Measurements from ENCODE around the gene COPG1.
A peak's percentile ranks its signal among the peaks of the same experiment; 100 is the strongest.
"Not testable (repeated sequence)": the region's sequence is repeated elsewhere in the genome, so short reads cannot be mapped to it uniquely, and the experiment has no call there.

COPG1 gene

DNA sequence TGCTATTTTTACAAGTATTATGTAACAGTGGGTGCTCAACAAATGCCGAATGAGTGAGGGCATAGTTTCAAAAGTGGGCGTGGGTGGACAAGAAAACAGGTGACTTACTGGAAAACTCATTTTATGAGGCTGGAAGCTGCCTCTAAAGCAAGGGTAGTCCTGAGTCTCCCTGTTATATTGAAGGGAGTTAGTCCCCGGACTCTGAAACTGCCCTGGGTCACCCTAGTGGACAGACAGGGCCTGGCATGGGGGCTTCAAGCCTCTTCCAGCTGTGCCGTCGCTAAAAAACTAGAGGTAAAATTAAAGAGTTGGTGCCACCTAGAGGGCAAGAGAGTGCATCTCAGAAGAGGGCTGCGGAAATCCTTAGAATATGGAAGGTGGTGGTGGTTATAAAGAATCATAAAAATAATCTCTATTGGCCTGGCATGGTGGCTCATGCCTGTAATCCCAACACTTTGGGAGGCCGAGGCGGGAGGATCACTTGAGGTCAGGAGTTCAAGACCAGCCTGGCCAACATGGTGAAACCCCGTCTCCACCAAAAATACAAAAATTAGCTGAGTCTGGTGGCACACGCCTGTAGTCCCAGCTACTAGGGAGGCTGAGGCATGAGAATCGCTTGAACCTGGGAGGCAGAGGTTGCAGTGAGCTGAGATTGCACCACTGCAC, 3.6 kb upstream of the COPG1 start:
- DNase-seq = peak; percentile 95

DNA sequence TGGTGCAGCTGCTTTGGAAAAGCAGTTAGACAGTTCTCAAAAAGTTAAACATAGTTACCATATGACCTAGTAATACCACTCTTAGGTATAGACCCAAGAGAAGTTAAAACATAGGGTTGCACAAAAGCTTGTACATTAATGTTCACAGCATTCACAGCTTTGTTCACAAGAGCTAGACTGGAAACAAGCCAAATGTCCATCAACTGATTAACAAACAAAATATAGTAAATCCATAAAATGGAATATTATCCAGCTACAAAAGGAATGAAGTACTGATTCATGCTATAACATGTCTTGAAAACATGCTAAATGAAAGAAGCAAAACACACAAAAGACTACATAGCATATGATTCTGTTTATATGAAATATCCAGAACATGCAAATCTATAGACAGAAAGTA, 2.8 kb upstream of the COPG1 start:
- DNase-seq = no peak

DNA sequence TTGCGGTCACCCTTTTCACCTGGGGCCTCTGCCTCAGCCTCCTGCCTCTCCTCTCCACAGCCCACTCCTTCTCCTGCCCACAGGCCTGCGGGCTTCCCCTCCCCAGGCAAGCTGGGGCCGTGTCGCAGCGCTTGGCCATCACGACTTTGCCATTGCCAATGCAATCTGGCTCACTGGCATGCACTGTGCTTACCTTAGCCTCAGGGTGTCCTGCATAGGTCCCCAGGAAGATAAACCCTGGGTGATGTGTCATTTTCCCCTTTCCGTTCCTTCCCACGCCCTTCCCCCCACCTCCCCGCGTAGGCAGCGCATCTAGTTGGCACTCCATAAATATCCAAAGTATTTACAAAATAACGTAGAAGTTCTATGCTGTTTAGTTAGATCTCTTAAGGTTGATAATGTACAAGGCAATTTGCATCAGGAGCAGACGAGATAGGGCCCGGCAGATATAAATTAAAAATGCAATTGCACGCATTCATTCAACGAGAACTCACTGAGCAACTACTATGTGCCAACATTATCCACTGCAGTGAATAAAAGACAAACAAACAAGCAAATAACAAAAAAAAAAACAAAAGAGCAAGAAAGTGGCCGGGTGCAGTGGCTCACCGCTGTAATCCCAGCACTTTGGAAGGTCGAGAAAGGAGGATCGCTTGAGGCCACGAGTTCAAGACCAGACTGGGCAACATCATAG, 973 bp upstream of the COPG1 start:
- DNase-seq = no peak

DNA sequence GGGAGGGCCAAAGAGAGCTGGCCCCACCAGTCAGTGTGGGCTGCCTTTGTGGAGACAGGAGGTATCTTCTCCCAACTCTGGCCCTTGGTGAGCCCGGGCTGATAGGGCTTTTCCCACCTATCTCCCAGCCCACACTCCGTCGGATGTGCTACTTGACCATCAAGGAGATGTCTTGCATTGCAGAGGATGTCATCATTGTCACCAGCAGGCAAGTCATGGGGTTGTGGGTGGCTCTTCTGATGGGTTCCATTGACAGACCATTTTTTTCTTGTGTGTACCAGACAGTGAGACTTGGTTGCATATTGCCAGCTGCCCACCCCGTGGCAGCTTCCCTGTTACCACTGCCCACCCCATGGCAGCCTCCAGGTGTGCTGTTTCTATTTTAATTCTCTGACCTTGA, 3.3 kb downstream of the COPG1 start:
- no peak for DNase-seq

DNA sequence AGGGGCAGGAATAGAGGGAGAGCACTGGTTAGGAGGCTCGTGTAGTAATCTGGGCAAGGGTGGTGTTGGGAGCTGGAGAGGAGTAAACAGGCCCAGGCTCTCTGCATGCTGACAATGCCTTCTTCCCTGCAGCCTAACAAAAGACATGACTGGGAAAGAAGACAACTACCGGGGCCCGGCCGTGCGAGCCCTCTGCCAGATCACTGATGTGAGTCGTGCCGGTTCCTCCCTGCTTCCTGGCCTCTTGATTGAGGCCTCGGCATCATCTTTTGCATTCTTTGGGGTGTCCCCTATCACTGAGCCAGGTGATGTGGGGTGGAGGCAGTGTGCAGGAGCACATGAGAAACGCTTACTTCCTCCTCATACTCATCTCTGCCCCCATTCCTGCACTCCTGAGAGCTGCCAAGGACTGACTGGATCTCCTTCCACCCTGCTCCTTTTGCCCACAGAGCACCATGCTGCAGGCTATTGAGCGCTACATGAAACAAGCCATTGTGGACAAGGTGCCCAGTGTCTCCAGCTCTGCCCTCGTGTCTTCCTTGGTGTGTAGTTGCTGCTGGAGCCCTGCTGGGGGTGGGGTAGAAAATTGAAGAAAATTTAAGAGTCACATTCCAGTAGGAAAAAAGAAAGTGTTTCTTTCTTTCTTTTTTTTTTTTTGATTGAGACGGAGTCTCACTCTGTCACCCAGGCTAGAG, 5.3 kb downstream of the COPG1 start:
- DNase-seq = no peak

DNA sequence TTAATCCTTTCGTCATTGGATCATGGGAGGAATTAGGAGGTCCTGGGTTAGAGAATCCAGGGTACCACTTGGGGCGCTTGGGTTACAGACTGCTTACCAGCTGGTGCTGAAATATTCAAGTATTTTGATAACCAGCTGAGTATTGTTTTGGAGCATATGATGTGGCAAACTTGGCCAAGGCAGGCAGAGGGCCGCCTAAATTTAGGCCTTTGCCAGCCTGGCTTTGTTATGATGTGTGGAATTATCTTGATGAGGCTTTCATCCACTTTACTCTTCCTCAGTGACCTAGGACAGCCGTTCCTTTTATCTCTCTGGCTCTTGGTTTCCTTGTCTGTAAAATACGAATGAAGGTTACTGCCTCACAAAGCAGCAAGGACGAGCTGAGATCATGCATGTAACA, 6.9 kb downstream of the COPG1 start:
- DNase-seq = no peak

DNA sequence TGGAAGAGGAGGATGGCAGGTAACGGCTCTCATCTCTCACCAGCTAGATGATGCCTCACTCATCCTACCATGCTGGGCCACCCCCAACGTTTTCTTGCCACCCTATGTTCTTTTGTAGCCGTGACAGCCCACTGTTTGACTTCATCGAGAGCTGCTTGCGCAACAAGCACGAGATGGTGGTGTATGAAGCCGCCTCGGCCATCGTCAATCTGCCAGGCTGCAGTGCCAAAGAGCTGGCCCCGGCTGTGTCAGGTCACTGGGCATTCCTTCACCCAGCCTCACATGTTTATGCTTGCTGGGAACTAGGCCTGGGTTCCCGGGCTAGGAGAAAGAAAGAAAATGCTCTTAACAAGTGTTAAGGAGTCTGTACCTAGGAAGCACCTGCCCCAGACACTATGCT, 8.2 kb downstream of the COPG1 start:
- DNase-seq = no peak

DNA sequence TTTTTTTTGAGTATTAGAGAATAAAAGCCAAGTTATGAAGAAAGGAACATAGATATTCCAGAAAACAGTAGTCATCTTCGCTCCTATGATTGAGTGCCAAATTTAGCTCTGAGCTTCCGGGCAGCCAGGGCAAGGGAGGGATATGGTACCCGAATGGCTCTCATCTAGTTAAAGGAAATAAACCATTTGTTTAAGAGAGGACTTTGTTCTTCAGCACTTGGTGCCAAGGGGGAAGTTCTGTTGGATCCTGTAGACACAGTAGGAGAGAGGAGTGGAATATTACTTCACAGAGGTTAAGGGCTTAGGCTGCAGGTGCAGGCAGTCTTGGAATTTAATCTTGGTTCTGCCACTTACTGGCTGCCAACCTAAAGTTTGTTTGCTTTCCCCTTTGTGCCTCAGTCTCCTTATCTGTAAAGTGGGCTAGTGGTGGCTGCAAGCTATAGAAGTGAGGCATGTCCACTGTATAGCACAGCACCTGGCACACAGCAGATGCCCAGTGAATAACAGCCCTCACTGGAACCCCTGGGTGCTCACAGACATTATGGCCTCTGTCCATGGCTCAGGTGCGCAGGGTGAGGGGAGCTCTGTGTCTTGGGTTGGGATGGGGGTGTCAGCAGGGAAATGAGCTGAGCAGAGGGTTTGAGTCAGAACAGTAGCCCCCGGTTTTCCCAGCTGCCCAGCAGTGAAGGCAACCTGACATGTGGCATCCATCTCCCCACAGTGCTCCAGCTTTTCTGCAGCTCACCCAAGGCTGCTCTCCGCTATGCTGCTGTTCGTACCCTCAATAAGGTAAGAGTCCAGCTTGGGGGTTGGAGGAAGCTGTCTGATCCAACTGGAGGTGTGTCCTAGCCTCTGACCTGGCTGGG, 10.4 kb downstream of the COPG1 start:
- no peak for DNase-seq

DNA sequence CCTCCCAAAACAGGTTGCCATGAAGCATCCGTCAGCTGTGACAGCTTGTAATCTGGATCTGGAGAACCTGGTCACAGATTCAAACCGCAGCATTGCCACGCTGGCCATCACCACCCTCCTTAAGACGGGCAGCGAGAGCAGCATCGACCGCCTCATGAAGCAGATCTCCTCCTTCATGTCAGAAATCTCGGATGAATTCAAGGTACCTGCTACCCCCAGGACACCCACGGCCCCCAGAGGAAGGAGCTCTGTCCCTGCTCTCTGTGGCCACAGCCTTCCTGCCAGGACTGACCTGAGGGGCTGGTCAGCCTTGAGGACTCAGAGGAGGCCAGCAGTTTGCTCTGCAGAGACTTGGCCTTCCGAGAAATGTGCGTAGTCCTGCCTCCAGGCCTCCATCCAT, 11.2 kb downstream of the COPG1 start:
- no peak for DNase-seq

DNA sequence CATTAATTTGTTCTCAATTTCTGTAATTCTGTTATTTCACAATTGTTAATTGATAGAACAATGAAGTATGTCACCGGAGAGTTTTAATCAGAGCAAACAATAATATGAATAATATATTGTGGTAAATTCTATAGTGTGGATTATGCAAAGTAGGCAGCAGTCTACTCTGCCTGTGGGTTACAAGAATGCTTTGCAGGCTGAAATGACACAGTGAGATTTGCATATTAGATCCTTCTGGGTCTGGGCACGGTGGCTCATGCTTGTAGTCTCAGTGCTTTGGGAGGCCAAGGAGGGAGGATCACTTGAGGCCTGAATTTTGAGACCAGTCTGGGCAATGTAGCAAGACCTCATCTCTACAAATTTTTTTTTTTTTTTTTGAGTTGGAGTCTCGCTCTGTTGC, 12.5 kb downstream of the COPG1 start:
- DNase-seq = no peak

DNA sequence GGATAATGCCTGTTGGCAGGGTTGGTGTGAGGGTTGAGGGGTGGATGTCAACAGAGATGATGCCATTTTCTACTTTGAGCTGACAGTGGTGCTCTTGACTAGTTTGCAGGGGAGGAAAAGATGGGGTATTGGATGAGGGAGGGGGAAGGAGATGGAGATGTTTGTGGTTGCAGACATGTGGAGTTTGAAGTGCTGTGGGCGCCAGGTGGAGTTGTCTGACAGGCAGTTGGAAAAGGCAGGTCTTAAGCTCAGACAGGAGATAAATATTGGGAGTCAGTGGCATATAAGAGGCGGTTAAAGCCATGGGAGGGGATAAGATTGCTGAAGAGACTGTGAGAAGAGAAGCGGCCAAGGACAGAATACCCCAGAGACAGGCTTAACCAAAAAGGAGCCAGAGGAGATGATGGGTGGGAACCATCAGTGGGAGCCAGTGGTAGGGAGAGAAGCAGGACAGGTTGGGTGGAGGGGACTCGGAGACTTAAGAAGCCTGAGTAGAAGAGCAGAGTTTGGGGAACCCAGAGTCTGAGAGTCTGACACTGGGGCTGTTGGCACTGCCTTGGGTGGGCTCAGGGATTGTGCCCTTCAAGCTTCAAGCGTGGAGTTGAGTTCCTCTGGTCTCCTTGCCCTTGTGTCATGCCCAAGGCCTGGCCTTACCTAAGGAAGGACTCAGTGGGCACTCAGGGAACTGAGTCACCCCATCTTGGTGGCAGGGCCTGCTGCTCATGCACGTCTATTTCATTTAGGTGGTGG, 13.9 kb downstream of the COPG1 start:
- DNase-seq = no peak

DNA sequence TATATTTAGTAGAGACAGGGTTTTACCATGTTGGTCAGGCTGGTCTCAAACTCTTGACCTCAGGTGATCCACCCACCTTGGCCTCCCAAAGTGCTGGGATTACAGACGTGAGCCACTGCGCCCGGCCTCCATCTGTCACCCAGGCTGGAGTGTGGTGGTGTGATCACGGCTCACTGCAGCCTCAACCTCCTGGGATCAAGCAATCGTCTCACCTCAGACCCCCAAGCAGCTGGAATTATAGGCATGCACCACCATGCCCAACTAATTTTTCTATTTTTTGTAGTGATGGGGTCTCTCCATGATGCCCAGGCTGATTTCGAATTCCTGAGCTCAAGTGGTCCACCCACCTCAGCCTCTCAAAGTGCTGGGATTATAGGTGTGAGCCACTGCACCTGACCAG, 15.6 kb downstream of the COPG1 start:
- not testable (repeated sequence) for DNase-seq

DNA sequence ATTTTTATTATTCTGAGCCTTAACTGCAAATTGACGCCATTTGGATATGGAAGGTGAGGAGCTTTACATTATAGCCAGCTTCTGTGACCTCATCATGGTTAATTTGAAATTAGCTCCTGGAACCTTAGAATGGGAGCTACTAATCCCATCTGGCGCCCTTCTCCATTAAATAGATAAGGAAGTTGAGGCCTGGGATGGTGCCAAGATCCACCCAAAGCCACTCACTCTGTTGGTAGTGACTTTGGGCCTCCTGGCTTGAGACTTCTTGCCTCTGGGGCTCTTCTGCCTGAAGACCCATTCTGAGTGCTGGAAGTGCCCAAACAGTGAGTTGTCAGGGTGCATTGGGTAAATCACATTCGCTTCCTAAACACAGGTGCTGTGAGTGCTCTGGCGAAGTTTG, 17.2 kb downstream of the COPG1 start:
- no peak for DNase-seq

DNA sequence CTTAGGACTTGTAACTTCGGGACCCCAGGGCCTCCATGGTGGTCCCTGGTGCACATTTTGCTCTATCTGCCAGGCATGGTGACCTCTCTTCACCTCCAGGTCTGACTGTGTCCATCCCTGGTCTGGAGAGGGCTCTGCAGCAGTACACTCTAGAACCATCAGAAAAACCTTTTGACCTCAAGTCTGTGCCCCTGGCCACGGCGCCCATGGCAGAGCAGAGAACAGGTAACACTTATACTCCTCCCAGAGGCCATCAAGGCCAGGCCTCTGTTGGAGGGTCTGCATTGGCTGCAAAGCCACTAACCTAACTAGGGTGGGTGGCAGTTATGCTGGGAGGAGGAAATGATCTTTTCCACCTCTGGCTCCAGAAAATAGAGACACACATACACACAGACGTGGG, 19.0 kb downstream of the COPG1 start:
- no peak for DNase-seq

DNA sequence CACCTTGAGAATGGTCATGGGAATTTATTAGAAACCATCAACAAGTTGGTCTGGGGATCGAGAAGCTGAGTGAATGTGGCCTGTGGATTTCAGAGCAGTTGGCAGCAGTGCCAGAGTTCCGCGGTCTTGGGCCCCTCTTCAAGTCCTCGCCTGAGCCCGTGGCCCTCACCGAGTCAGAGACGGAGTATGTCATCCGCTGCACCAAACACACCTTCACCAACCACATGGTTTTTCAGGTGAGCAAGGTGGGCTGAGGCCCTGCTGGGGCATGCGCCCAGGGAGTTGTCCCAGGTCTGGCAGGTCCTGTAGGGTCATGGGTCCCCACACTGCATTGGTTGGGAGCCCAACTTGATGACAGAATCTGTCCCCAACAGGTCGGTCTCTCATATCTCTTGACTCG, 22.3 kb downstream of the COPG1 start:
- no peak for DNase-seq

DNA sequence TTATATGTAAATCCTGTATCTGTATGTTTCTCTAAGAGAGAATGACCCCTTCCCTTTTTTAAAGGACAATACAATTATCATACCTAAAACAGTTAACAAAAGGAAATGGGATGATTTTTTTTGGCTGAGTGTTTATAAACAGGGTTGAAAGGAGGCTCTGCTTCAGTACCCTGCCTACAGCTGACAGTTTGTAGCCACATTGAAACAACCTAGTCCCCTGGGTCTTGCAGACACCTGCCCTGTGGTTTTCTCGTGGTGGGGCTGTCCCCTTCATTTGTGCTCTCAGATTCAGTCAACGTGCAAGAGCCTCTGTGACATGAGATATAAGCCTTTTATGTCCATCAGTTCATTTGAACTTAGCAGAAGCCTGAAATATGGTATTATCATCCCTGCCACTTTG, 27.0 kb downstream of the COPG1 start:
- DNase-seq = no peak

DNA sequence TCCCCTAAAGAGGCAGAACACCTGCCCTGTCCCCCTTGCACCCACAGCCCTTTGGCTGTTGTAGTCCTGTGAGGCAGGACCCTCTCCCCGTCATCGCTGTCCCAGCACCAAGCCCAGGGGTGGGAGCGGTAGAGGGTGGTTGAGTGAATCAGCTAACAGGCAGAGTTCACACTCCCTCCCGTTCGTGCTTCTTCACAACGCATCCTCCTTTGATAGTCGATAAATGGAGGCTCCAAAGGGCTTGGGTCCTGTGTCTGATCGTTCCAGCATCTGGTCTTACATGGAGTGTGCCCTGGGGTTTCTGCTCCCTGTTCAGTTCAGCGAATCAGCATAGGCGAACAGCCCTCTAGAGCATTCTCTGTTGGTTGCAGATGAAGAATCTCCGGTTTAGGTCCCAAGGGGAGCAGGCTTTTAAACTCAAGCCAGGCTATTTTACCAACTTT, 28.4 kb downstream of the COPG1 start:
- DNase-seq = peak; percentile 23

DNA sequence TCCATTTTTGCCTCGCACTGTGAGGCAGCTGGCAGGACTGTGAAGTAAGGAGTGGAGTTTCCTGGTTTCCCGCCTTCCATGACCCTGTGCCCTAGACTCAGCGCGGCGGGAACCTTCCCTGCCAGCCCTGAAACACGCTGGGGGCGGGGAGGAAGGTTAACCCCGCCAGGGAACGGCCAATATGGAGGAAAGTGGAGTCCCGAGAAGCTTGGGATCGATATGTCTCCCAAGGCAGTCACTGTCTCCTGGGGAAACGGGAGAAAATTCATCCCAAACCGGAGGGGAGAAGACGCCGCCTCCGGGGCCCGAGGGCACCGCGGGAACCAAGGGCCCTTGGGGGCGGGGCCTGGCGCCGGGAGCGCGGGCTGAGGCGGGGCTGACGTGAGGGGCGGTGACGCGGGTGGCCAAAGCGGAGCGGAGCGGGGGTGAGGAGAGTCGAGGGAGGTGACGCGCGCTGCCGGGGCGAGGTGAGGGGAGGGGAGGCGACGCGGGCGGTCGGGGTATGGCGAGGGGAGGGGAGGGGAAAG, 29.1 kb downstream of the COPG1 start, which contains the start of gene HMCES:
TSS of gene HMCES (plus strand) at position 432 of the 527 bp plus-strand sequence. CDS start 863 bp downstream, outside the sequence.
- DNase-seq = peak; percentile 97

DNA sequence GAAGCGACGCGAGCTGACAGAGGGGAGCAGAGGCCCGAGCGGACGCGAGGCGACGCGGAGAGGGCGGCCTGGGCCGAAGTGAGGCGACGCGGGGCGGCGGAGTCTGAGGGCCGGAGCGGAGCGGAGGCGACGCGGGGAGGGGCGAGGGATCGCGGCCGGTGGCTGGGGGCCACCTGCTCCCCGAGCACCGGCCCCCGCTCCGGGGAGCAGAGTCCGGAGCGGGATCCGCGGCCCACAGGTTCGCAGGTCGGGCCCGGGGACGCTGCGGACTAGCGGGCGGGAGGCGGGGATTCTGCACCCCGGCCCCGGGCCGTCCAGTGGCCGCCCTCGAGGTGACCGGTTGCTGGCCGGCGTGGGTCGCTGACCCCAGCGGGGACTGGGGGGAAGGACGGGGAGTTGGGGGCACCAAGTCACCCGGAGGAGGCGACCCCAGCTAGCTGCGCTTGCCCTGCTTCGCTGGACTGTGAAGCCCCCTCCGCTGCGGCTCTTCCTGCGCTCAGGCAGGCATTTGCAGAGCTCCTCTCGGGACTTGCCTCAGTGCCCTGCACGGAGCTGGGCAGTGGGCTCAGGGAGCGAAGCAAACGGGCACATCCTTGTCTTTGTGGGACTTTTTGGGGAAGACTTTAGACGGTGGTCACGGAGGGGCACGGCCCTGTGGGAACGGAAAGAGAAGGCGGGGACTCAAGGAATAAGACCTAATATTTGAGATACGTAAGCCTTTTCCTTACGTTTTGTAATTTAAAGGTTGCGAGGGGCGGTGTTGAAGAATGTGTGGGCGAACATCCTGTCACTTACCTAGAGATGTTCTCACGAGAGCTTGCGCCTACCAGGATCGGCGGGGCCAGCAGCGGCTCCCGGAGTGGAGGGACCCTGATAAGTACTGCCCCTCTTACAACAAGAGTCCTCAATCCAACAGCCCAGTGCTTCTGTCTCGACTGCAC, 29.8 kb downstream of the COPG1 start:
- DNase-seq = peak; percentile 64

DNA sequence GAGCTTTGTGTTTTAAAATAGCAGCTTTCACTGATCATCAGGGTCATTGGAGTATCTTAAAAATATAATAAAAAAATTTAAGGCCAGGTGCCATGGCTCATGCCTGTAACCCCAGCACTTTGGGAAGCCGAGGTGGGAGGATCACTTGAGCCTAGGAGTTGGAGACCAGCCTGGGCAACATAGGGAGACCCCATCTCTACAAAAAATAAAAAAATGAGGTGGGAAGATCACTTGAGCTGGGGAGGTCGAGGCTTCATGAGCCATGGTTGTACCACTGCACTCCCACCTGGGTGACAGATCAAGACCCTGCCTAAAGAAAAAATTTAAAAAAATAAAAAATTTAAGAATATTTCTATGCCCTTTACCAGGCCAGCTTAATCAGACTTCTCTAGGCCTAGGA, 30.8 kb downstream of the COPG1 start:
- DNase-seq = no peak

DNA sequence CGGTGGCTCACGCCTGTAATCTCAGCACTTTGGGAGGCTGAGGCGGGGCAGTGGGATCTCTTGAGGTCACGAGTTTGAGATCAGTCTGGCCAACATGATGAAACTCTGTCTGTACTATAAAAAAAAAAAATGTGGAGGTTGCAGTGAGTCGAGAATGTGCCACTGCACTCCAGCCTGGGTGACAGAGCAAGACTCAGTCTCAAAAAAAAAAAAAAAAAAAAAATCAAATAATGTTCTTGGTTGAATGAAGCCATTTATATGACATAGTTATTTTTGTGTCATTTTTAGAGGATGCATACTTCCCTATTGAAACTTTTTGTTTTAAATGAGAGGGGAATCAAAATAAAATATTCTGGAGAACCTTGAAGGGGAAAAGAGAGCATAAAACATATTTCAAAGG, 32.3 kb downstream of the COPG1 start:
- DNase-seq = no peak

All from NCI-H146 (cell line).